Mesangial cell (primary cell): Measurements from ENCODE around the gene HPCAL1. TPM values are rescaled to one million over a fixed set of nuclear protein-coding genes. Genes with fewer than 3 reads are reported as not detected.

Source experiments
- total RNA-seq: library from RNA; depleted of rRNA; stranded (reverse); fragments of >200 nt; gene quantifications from 2 replicates; pipeline ENCODE4 v1.2.3, GENCODE V29; 2015

HPCAL1 gene
- 61.9 and 71.7 TPM in 2 replicates for total RNA-seq

DNA sequence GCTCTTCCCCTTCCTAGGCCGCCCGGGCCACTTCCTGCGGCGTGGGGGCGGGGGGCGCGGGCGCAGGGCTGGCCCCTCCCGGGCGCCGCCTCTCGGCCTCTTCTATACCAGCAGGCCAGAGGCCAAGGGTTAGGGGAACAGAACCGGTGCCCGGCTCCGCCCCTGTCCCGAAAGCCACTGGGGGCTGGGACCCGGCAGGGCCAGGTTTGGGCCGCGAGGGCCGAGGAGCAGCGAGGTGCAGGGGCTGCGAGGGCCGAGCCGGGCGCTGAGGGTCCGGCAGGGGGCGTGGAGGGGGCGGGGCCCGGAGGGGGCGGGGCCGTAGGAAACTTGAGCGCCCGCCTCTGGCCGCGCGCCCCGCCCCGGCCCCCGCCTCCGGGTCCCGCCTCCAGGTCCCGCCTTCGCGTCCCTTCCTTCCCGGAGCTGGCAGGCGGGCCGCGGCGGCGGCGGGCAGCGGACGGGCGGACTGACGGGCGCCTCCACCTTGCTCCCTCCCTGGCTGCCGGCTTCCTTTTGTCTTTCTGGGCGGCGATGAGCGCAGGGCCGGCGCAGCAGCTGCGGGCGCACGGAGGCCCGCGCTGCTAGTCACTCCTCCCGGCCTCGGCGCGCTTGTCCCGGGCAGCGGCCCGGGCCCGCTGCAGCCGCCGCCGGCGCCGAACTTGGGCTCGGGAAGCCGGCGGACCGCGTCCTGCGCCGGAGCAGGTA, at the start of gene HPCAL1:
TSS of gene HPCAL1 (plus strand) at position 426 of the 702 bp plus-strand sequence. CDS start 116,854 bp downstream, outside the sequence.

DNA sequence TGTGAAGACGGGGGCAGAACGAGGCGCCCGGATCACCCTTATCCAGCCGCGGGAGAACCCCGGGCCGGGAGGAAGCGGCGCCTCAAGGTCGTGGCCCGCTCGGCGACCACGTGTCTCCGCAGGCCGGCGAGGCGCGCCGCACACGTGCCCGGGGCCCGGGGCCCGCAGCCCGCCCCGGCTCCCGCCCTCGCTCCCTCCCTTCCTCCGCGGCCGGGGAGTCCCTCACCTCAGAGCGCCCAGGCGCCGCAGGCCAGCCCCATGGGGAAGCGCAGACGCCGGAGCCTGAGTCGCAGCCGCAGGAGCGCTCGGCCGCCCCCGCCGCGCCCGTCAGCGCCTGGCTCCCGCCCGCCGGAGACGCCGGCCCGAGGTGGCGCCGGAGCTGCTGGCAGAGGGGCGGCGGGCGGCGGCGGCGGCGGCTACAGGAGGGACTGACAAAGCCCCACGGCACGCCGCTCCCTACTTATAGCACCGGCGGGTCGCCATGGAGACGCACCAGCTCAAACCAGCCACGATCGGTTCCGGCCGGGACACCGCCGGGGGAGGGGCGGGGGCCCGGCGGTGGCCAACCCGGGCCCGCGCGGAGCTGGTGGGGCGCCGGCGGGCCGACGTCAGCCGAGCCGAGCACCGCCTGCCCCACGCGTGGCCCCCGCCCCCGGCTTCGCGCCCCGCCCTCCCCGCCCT, 145.3 kb downstream of the HPCAL1 start, which contains the start of gene ODC1:
TSS of gene ODC1 (minus strand) at position 433 of the 681 bp plus-strand sequence. CDS start 3,295 bp downstream, outside the sequence.

Other genes starting within 250 kb of the HPCAL1 start
- gene CYS1, start 222.5 kb upstream of the HPCAL1 start, total RNA-seq = 3.4 and 16.9 TPM in 2 replicates
- gene RRM2, start 180.2 kb upstream of the HPCAL1 start, total RNA-seq = 10.3 and 215 TPM in 2 replicates
- gene ODC1, start 145.4 kb downstream of the HPCAL1 start, total RNA-seq = 196 and 249 TPM in 2 replicates